ENCODE data around the gene DCLRE1B. TPM values are rescaled to one million over a fixed set of nuclear protein-coding genes. Genes with fewer than 3 reads are reported as not detected.

DCLRE1B gene
- total RNA-seq, 2 donors from 2014 or later, result 5.4 to 9.5 TPM

GRCh38 chr1:113917400-113918082, 12.4 kb downstream of the DCLRE1B start:
- intact Hi-C loops (cut with DNase I), result no loop called here
- Histone ChIP-seq H3K9me3 (no peaks in the 10 kb centered on the region), H3K4me3 (no peak overlapping the region), H3K27me3 (no peaks in the 10 kb centered on the region), H3K36me3 (no peaks in the 10 kb centered on the region), H3K9ac (ENCODE audit: low read depth in 2 of 2, low read length in 2 of 2) (no peak overlapping the region), H3K4me1 (no peaks in the 10 kb centered on the region), H3K27ac (no peak overlapping the region)
- DNase-seq, result no peak
- TF ChIP-seq CTCF (IDR thresholded peaks at IDR 0.05), result no peak

GRCh38 chr1:113918243-113918642, 13.1 kb downstream of the DCLRE1B start:
- Histone ChIP-seq H3K9me3 (no peaks in the 10 kb centered on the region), H3K36me3 (no peaks in the 10 kb centered on the region), H3K4me3 (no peak overlapping the region), H3K27me3 (no peaks in the 10 kb centered on the region), H3K9ac (ENCODE audit: low read depth in 2 of 2, low read length in 2 of 2) (no peak overlapping the region), H3K27ac (no peak overlapping the region), H3K4me1 (no peaks in the 10 kb centered on the region)
- intact Hi-C loops (cut with DNase I), result no loop called here
- TF ChIP-seq CTCF (IDR thresholded peaks at IDR 0.05), result no peak
- DNase-seq, result no peak

GRCh38 chr1:113922957-113923356, 17.8 kb downstream of the DCLRE1B start:
- intact Hi-C loops (cut with DNase I), result no loop called here
- H3K36me3 ChIP-seq, result no peaks in the 10 kb centered on the region
- TF ChIP-seq CTCF (IDR thresholded peaks at IDR 0.05), result no peak
- H3K27ac ChIP-seq, result no peak overlapping the region
- no peaks in the 10 kb centered on the region for H3K27me3 ChIP-seq
- DNase-seq, result no peak
- H3K4me3 ChIP-seq, result no peak overlapping the region
- H3K9me3 ChIP-seq, result no peaks in the 10 kb centered on the region
- H3K9ac ChIP-seq (ENCODE audit: low read depth in 2 of 2, low read length in 2 of 2), result no peak overlapping the region
- no peaks in the 10 kb centered on the region for H3K4me1 ChIP-seq

GRCh38 chr1:113924473-113924872, 19.3 kb downstream of the DCLRE1B start:
- Histone ChIP-seq H3K4me1 (no peaks in the 10 kb centered on the region), H3K36me3 (no peaks in the 10 kb centered on the region), H3K9ac (ENCODE audit: low read depth in 2 of 2, low read length in 2 of 2) (no peak overlapping the region), H3K27me3 (no peaks in the 10 kb centered on the region), H3K4me3 (no peak overlapping the region), H3K27ac (no peak overlapping the region), H3K9me3 (no peaks in the 10 kb centered on the region)
- TF ChIP-seq CTCF (IDR thresholded peaks at IDR 0.05), result no peak
- no peak for DNase-seq
- intact Hi-C loops (cut with DNase I), result no loop called here

DNA sequence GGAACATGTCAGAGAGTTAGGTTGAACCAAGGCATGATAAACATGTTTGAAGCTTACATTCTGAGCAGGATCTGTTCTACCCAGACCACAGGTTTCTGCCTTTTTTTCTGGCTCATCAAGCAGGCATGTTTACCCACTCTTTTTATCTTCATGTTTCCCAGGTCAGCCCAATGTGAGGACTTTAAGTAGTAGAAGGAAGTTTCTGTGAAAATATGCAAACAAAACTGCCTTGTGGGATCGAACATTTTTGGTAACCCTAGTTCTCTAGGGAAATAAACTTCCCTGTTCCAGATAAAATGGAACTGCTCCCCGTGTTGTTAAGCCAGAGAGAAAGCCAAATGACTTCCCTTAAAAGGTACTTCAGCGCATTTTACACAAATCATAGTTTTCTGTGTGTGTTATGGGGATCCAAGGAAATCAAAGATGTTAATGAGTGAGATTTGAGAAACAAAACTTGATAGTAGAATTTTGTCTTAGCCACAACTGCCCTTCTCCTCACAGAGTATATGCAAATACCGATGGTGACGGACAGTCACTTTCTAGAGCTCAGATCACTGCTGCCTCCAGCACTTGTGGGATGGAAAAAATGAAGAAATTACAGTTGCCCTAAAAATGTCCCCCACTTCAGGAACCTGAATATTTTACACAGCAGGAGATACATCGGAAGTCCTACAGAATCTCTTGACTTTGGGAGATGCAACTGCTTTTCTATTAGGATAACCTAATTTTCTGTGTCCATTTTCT, 23.2 kb downstream of the DCLRE1B start:
- Histone ChIP-seq H3K27me3 (no peaks in the 10 kb centered on the region), H3K36me3 (no peaks in the 10 kb centered on the region), H3K4me3 (peak overlapping the region; percentile 86), H3K9ac (ENCODE audit: low read depth in 2 of 2, low read length in 2 of 2) (peak overlapping the region; percentile 87 to 100), H3K9me3 (no peaks in the 10 kb centered on the region), H3K4me1 (no peaks in the 10 kb centered on the region), H3K27ac (peak overlapping the region; percentile 96)
- no peak for DNase-seq
- TF ChIP-seq CTCF (IDR thresholded peaks at IDR 0.05), result no peak
- intact Hi-C loops (cut with DNase I), result loop anchor here (2.0 kb wide), 1 partner anchor 24 kb away; the partner anchor contains the start of genes AP4B1 and DCLRE1B

Data from colonic mucosa (tissue), 4 donors.